HG03571 (cell line): ENCODE data around the gene KCNC3.

ENCODE experiments used
- ATAC-seq: cut with Tn5 transposase; IDR thresholded peaks from one replicate; pipeline ENCODE4 v1.9.1; 2021; ENCODE audit not compliant: unreplicated experiment

The KCNC3 gene

DNA sequence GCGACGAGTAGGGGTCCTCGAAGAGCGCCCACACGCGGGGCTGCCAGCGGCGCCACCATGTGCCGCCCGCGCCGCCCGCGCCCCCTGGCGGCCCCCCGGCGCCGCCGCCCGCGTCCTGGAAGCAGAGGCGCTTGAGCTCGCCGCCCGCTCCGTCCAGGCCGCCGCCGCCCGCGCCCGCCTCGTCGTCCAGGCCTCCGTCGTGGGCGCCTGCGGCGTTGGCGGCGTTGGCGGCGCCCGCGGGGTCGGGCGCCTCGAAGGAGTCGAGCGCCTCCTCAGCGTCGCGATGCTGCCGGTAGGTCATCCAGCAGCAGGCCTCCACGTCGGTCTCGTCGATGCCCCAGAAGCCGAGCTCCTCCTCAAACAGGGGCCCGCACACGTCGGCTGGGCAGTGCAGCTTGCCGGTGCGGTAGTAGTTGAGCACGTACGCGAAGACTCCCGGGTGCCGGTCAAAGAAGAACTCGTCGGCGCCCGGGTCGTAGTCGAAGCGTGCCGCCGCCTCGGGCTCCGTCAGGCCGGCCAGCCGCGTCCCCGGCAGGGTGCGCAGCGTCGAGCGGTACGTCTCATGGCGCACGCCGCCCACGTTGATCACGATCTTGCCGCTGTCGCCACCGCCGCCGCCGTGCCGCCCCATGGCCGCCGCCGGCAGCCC is 829 bp downstream of the KCNC3 start:
- no peak for ATAC-seq

DNA sequence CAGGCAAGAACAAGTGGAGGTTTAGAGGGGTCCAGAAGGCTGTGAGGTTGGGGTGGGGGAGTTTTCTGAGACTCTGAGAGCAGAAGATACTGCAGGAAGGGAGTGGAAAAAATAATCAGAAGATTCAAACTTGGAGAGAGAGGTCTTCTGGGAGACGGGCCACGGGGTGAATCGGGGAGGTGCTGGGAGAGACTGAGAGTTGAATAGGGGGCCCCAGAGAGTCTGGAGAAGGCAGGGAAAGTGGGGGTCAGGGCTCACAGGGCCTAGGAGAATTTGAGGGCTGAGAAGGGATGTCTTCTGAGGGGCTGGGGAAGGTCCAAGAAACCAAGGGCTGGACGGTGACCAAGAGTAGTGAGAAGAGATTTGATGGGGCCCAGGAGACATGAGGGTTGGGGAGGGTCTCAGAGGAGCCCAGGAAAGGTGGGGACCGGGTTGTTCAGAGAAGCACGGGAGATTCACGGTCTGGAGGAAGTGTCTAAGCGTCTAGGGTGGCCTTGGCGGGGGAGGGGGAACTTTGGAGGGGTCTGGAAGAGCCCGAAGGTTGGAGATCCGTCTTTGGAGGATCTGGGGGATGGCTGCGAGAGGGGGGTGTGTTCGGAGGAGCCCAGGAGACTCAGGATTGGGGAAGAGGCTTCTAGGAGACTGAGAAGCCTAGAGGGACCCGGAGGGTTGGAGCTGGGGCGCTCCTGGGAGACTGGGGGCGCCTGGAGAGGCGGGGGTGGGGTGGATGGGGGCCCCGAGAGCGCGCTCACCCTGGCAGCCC is 1.5 kb downstream of the KCNC3 start:
- ATAC-seq: no peak

DNA sequence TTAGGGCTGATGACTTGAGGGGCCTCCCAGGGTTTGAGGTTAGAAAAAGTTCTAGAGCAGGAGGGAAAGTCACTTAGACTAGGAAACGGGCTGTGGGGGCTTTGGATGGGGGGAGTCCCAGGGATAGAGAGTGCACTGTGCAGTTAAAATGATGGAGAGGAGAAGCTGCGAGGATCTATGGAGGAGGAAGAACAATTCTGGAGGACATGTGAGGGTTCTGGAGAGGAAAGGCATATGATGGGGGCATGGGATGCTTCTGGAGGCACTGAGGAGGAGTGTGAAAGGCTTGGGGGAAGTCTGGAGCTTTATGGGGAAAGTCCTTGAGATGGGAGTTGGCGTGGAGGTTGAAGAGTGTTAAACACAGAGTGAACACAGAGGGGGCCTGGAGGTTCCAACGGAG is 2.2 kb downstream of the KCNC3 start:
- ATAC-seq: no peak

DNA sequence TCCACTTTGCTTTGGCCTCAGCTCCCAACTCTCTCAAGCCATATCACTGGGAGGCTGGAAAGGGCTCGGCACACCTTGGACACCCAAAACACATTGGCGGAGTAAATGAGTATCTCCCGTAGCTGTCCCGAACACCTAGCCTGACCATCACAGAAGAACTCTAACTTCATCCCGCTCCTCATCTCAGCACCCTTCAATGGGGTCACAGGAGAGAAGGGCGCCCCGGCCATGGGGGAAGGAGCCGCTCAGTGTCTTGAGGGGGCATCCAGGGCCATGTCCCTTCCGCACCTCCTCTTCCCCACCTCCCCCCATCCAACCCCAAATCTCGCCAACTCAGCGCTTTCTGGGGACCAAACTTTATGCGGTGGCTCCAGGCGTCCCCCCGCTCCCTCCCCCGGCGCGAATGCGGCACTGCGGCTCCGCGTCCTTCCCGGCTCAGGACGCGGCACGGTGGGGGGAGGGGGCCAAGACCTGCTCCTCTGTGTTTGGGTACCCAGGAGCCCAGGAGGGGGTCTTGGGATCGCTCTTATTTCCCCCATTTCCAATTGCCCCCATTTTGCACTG is 3.0 kb downstream of the KCNC3 start:
- ATAC-seq: no peak

DNA sequence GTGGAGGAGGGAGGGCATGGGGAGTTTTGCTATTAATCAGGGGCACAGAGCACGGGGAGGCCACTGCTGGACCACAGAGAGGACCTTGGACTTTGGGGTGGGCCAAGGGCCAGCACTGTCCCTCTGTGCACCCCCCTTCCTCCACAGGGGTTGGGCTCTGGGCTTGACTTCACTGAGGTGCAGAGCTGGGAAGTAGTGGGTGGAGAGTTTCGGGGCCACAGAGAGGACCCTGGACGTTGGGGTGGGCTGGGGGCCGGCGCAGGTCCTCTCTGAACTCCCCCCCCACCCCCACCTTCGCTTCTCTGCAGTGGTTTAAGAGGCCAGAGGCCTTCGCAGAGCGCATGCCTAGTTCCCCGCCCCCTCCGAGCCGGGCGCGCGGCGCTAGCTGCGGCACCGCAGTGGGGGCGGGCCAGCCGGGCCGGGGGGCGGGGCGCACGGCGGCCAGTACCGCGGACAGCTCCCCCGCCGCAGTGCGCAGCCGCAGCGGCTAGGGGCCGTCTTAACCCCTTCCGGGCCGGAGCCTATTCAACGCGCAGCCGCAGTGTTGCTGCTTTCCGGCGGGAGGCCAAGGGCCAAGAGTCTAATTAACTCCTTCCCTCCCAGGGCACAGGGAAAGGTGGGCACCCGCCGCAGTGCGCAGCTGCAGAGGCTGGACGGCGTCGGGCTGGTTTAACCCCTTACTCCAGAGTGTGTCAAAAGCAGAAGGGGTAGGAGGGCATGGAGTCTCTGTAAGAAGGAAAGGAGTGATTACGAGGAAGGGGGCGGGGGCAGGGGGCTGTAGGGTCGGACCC is 3.7 kb downstream of the KCNC3 start:
- no peak for ATAC-seq

DNA sequence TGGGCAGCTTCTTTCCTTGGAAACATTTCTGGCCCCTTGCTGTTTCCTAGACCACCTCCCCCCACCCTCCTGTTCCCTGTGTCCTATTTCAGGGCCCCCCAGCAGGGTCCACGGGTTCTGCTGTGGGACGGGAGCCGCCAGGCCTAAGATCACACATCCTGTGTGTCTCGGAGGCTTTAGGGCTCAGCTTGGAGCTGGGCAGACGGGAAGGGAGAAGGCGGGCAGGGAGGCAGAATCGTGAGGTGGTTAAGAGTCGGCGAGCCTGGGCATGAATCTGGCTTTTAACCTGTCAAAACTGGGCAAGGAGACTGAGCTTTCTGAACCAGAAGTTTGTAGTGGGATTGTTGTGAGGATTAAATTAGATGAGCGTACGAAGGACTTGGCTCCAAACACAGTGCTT is 4.8 kb downstream of the KCNC3 start:
- no peak for ATAC-seq

DNA sequence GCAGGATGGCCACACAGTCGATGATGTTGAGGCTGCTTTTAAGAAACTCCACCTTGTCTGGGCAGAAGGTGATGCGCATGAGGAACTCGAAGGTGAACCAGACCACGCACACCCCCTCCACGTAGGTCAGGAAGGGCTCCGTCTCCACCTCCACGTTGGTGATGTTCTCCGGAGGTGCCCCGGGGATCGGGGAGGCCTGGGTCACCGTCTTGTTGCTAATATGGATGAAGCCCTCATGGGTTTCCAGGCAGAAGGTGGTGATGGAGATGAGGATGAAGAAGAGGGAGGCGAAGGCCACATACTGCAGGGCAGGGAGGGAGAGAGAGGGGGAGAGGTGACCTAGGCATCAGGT is 5.4 kb downstream of the KCNC3 start:
- no peak for ATAC-seq

DNA sequence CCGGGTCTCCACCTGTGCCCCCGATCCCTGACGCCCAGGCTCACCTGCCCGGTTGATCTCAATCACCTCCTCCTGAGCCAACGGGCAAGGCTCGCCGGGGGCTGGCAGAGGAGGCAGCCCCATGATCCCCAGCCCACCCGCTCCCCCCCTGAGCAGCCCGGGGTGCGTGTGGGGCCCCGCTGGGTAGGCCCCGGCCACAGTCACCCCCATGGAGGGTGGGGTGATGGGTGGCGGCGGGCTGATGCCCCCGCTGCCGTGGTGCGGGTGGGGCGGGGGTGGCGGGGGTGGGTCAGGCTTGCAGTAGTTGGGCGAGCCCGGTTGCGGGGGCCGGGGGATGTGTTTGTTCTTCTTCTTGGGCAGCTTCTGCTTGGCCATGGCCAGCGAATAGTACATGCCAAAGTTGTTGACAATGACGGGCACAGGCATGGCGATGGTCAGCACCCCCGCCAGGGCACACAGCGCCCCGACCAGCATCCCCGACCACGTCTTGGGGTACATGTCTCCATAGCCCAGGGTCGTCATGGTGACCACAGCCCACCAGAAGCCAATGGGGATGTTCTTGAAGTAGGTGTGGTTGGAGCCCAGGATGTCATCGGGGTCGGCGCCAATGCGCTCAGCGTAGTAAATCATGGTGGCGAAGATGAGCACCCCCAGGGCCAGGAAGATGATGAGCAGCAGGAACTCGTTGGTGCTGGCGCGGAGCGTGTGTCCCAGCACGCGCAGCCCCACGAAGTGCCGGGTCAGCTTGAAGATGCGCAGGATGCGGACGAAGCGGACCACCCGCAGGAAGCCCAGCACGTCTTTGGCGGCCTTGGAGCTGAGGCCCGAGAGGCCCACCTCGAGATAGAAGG is 6.0 kb downstream of the KCNC3 start:
- no peak for ATAC-seq

DNA sequence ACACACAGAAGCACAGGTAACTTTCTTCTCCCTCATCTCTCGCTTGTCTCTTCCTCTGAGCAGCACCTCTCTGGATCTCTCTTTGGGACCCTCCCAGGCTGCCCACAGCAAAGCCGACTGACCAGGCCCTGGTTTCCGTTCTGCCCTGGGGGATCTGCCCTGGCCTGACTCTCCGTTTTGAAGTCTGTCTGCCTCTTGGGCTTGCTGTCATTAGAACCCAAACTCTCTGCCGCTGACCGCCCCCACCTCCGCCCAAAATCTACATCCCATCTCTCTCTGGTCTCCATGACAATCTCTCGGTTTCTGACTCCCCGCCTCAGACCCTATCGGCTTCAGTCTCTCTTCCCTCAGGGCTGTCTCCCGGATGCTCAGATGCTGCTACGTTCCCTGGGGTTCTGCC is 6.9 kb downstream of the KCNC3 start:
- ATAC-seq: no peak

DNA sequence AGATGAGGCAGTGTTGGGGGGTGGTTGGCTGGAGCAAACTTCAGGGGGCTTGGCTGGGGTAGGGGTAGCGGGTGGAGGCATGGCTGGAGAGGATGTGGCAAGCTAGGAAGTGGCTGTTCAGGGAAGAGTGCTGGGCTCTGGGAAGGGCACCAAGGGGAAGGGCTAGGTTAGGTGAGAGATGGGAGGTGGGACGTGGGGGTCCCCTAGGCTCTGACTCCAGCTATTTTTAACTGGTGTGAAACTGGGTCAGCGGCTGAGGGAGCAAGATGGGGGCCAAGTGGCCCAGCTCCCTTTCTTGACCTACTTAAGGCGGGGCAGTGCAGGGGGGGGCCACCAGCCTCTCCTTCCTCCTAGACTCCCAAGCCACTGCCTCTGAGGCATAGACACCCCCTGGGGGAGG is 7.3 kb downstream of the KCNC3 start:
- no peak for ATAC-seq

DNA sequence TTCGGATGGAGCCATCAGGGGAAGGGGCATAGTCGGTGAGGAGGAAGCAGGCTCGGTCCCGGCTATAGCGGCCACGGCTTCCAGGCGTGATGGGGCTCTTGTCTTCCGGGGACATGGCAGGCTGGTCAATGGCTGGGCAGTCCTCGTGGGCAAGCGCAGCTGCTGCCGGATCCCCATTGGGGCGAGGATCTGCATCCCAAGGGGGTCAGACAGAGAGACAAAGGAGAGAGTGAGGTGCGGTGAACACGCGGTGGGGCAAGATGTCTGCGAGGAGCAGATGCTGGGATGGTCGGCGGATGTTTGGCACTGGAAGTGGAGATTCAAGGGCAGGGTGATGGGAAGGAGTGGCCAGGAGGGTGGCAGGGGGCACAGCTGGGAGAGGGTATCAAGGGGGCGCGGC is 8.6 kb downstream of the KCNC3 start:
- ATAC-seq: no peak

DNA sequence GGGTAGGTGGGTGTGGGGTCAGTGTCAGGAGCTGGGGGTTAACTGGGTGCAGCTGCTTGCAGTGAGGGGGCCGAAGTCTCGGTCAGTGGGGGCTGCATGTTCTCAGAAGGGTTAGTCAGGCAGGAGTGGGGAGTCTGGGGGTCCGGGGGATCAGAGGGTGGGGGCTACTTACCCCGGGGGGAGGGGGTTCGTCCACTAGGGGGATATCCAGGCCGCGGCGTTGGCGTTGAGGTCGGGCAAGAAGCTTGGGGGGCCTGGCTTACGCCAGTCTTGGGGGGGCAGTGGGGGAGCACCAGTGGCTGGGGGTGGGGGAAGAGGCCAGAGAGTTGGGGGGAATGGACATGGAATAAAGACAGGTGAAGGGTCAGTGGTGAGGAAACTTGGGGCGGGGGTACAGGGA is 9.1 kb downstream of the KCNC3 start:
- ATAC-seq: no peak

DNA sequence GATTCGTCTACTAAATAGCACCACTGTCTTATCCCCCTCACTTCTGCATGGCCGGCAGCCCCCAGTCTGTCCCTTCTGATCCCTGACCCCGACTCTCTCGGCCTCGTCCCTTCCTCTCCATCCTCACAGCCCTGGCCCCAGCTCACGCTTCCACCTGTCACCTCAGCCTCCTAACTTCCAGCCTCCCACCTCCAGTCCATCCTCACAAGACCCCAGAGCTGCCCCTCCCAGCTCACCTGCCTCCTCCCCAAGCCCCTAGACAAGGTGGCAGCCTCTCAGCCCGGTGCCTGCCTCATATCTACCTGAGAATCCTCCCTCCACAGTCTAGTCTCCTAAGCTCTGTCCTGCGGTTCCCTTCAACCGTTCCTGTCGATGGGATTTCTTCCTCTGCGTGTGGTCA is 10.0 kb downstream of the KCNC3 start:
- ATAC-seq: no peak

DNA sequence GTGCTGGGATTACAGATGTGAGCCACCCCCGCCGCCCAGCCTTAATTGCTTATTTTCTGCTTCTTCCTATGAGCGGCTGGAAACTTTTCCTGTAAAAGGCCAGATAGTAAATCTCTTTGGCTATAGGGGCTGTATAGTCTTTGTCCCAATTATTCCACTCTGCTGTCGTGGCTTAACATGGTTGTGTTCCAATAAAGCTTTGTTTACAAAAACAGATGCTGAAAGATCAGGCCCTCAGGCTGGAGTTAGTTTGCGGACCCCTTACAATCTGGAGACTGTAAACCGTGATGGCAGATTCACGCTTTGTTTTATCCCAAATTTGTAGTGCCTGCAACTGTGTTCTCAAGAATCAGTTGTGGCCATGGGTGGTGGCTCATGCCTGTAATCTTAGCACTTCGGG is 10.7 kb downstream of the KCNC3 start:
- no peak for ATAC-seq

DNA sequence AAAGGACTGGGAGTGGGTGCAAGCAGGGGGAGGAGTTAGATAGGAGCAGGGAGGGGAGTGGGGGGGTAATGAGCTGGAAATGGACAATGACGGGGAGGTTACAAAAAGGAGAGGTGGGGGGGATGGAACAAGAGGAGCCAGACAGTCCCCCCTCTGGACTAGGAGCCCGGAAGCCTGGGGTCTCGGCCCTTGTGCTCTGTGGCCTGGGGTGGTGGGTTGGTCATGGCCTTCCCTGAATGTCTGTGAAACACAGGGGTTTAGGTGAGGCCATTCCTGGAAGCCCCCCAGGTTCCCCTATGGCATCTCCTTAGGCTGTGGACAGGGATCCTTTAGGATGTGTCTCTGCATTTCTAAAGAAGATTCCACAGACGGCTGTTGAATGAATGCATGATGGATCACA is 12.1 kb downstream of the KCNC3 start:
- ATAC-seq: no peak

DNA sequence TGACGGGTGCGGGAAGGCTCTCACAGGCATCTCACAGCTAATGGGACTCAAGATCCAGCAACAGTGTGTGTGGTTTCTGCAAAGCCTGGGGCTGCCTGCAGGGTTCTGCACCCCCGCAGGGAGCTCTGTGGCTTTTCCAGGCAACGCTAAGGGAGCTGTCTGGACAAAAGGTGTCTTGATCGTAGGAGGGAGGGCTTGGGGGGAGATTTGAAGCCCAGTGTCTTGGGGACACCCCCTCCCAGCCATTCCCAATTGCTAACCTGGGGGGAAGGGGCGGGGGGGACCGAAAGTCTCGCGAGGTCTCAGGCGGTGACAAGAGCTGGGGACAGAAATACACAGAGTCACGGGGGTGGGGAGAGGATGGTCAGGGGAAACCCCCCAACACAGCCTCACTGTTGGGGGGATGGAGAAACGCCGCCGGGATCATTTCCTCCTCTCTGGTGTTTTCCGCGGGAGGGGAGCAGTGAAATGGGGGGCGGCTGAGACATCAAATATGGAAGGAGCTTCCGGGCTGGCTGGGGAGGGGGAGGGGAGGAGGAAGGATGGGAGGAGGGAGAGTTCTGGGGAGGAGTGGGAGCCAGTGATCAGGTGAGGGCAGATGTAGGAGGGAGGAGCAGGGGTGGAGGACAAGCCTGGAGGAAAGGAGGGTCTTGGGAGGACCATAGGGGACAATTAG is 13.3 kb downstream of the KCNC3 start:
- ATAC-seq: no peak

DNA sequence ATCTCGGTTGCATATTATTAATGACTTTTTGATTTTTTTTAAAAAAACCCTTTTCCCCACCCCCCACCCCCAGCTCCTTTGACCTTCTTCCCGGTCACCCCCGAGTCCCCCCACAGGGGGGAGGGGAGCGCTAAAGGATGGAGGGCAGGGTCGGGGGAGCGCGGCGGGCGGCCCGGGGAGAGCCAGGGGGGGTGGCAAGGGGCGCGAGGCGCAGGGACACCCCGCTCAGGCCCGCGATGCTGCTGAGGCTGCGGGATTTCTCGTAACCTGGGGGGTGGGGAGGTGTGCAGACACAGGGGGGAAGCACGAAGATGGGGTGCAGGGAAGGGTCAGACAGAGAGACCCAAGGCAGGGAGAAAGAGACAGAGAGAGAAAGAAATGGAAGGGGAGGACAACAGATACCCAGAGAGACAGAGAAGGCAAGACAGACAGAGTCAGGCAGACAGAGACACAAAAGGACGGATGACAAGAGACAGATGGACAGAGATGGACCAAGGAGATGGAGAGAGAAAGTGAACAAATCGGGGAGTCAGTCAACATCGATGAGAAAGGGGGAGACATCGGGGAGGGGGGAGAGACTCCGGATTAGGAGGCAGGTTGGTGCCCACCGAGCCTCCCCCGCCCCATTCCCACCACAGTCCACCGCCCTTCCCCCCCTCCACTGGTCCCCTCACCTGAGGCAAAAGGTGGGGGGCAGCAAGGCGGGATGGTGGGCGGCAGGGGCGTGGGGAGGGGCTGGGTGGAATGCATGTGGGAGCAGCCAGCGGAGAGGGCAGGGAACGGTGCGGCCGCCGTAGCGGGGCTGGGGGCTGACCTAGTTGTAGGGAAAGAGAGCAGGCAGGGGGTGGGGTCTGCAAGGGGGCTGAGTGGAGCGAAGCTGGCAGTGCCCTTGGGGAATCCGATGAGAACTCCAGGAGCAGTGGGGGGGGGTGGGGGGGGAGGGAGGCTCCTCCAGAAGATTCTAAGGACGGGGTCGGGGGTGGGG is 14.2 kb downstream of the KCNC3 start:
- no peak for ATAC-seq

DNA sequence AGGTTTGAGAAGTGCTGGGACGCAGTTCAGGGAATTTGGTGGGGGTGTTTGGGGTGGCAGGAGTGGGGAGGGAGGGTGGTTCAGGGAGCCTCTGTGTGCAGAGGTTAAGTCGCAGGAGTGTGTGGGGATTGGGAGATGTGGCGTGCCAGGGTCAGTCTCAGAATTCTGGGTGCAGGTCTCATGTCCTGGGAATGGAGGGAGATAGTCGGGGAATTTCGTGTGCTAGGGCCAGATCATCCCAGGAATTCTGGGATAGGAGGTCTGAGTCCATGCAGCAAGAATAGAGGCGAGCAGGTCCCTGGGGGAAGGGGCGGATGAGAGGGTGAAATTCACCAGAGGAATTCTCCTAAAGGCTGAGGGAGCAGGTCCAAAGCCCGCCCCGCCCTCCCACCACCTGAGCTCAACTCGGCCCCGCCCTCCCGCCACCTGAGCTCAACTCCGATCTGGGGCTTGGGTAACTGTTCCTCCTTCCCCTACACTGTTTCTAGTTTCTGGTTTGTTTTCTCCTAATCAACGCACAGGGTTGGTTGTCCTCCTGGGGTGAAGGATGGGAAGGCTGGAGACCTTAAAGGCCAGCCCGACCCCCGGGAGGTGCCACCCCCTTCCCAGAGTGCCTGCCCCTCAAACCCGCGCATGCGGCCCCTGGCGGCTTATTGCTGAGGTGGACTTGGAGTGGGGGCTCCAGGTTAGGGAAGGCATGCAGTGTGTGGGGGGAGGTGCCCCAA is 15.2 kb downstream of the KCNC3 start:
- ATAC-seq: no peak
